ENCODE results near the gene STYXL2. TPM values are rescaled to one million over a fixed set of nuclear protein-coding genes. Genes with fewer than 3 reads are reported as not detected.

STYXL2 gene
- total RNA-seq, 1 donor: not detected

GRCh38 chr1:167111868-167112709, 18.2 kb downstream of the STYXL2 start:
- DNase-seq (ENCODE audit: low read depth): no peak
- no peak overlapping the region for H3K4me3 ChIP-seq (ENCODE audit: low read depth, low read length)
- no peak for TF ChIP-seq CTCF (IDR thresholded peaks at IDR 0.05; ENCODE audit: insufficient read depth, low read depth, low read length)

GRCh38 chr1:167114725-167115124, 20.9 kb downstream of the STYXL2 start:
- no peak for TF ChIP-seq CTCF (IDR thresholded peaks at IDR 0.05; ENCODE audit: insufficient read depth, low read depth, low read length)
- no peak for DNase-seq (ENCODE audit: low read depth)
- H3K4me3 ChIP-seq (ENCODE audit: low read depth, low read length): no peak overlapping the region

GRCh38 chr1:167115655-167116054, 21.8 kb downstream of the STYXL2 start:
- no peak for DNase-seq (ENCODE audit: low read depth)
- no peak overlapping the region for H3K4me3 ChIP-seq (ENCODE audit: low read depth, low read length)
- no peak for TF ChIP-seq CTCF (IDR thresholded peaks at IDR 0.05; ENCODE audit: insufficient read depth, low read depth, low read length)

GRCh38 chr1:167116174-167116573, 22.3 kb downstream of the STYXL2 start:
- no peak for TF ChIP-seq CTCF (IDR thresholded peaks at IDR 0.05; ENCODE audit: insufficient read depth, low read depth, low read length)
- no peak overlapping the region for H3K4me3 ChIP-seq (ENCODE audit: low read depth, low read length)
- DNase-seq (ENCODE audit: low read depth): no peak

- no peak for TF ChIP-seq CTCF (IDR thresholded peaks at IDR 0.05; ENCODE audit: insufficient read depth, low read depth, low read length)
- no peak for DNase-seq (ENCODE audit: low read depth)
- H3K4me3 ChIP-seq (ENCODE audit: low read depth, low read length): no peak overlapping the region
Measured at GRCh38 chr1:167117225-167117624, 23.4 kb downstream of the STYXL2 start.

GRCh38 chr1:167118188-167118587, 24.3 kb downstream of the STYXL2 start:
- no peak for DNase-seq (ENCODE audit: low read depth)
- TF ChIP-seq CTCF (IDR thresholded peaks at IDR 0.05; ENCODE audit: insufficient read depth, low read depth, low read length): no peak
- no peak overlapping the region for H3K4me3 ChIP-seq (ENCODE audit: low read depth, low read length)

GRCh38 chr1:167119696-167120095, 25.8 kb downstream of the STYXL2 start:
- no peak for DNase-seq (ENCODE audit: low read depth)
- H3K4me3 ChIP-seq (ENCODE audit: low read depth, low read length): no peak overlapping the region
- no peak for TF ChIP-seq CTCF (IDR thresholded peaks at IDR 0.05; ENCODE audit: insufficient read depth, low read depth, low read length)
